HEK293T (cell line): ENCODE results near the gene KLHL29.
A peak's percentile ranks its signal among the peaks of the same experiment; 100 is the strongest.

ENCODE experiments used
- CTCF ChIA-PET: fragments of 350-600 bp; formaldehyde crosslinking; extraction: SDS; loops from one replicate; lab custom pipeline; 2021; ENCODE audit warnings: antibody characterized with exemption, inconsistent platforms; lab: Yijun Ruan, JAX
- POLR2A ChIA-PET: fragments of 350-600 bp; formaldehyde crosslinking; extraction: SDS; loops from one replicate; lab custom pipeline; 2020; ENCODE audit warnings: antibody characterized with exemption, inconsistent platforms; lab: Yijun Ruan, JAX
- DNase-seq: peaks from one replicate; pipeline ENCODE4 v3.0.0; 2012; ENCODE audit warnings: mixed read lengths; ENCODE audit errors: extremely low spot score
- ARNT ChIP-seq: fragments of 450-650 bp; IDR thresholded peaks from 2 replicates; pipeline ENCODE4 v1.6.1; 2017; ENCODE audit warnings: mild to moderate bottlenecking
- BHLHE40 ChIP-seq: fragments of 450-650 bp; IDR thresholded peaks from 2 replicates; pipeline ENCODE4 v1.6.1; 2016; ENCODE audit warnings: mild to moderate bottlenecking, moderate library complexity, borderline replicate concordance
- CTBP1 ChIP-seq: fragments of 450-650 bp; IDR thresholded peaks from 2 replicates; pipeline ENCODE4 v1.6.1; 2016; ENCODE audit warnings: borderline replicate concordance
- ELF4 ChIP-seq: fragments of 450-650 bp; IDR thresholded peaks from 2 replicates; pipeline ENCODE4 v1.6.1; 2017; ENCODE audit warnings: antibody characterized with exemption
- FOXA1 ChIP-seq: fragments of 450-650 bp; IDR thresholded peaks from 2 replicates; pipeline ENCODE4 v1.6.1; 2016; ENCODE audit warnings: mild to moderate bottlenecking
- FOXK2 ChIP-seq: fragments of 450-650 bp; IDR thresholded peaks from 2 replicates; pipeline ENCODE4 v1.6.1; 2016; ENCODE audit warnings: mild to moderate bottlenecking
- FOXM1 ChIP-seq: fragments of 450-650 bp; IDR thresholded peaks from 2 replicates; pipeline ENCODE4 v1.6.1; 2017; ENCODE audit warnings: mild to moderate bottlenecking, borderline replicate concordance
- HDGF ChIP-seq: fragments of 450-650 bp; IDR thresholded peaks from 2 replicates; pipeline ENCODE4 v1.6.1; 2017; ENCODE audit warnings: antibody characterized with exemption, borderline replicate concordance
- L3MBTL2 ChIP-seq: fragments of 450-650 bp; conservative IDR thresholded peaks from 2 replicates; pipeline ENCODE4 v1.6.1; 2016; ENCODE audit warnings: mild to moderate bottlenecking
- LEF1 ChIP-seq: fragments of 450-650 bp; IDR thresholded peaks from 2 replicates; pipeline ENCODE4 v1.6.1; 2017; ENCODE audit warnings: mild to moderate bottlenecking, borderline replicate concordance
- NFRKB ChIP-seq: fragments of 450-650 bp; IDR thresholded peaks from 2 replicates; pipeline ENCODE4 v1.6.1; 2016; ENCODE audit warnings: mild to moderate bottlenecking, moderate library complexity
- SP1 ChIP-seq: fragments of 450-650 bp; IDR thresholded peaks from 2 replicates; pipeline ENCODE4 v1.6.1; 2017
- SUZ12 ChIP-seq: fragments of 450-650 bp; IDR thresholded peaks from 2 replicates; pipeline ENCODE4 v1.6.1; 2016; ENCODE audit warnings: mild to moderate bottlenecking
- TARDBP ChIP-seq: fragments of 450-650 bp; IDR thresholded peaks from 2 replicates; pipeline ENCODE4 v1.6.1; 2016
- ZNF384 ChIP-seq: fragments of 450-650 bp; IDR thresholded peaks from 2 replicates; pipeline ENCODE4 v1.6.1; 2016
- TF ChIP-seq, protein P1 (sequence below): fragments of 450-650 bp; IDR thresholded peaks from 2 replicates; pipeline ENCODE4 v1.6.1; 2016

Gene KLHL29

DNA sequence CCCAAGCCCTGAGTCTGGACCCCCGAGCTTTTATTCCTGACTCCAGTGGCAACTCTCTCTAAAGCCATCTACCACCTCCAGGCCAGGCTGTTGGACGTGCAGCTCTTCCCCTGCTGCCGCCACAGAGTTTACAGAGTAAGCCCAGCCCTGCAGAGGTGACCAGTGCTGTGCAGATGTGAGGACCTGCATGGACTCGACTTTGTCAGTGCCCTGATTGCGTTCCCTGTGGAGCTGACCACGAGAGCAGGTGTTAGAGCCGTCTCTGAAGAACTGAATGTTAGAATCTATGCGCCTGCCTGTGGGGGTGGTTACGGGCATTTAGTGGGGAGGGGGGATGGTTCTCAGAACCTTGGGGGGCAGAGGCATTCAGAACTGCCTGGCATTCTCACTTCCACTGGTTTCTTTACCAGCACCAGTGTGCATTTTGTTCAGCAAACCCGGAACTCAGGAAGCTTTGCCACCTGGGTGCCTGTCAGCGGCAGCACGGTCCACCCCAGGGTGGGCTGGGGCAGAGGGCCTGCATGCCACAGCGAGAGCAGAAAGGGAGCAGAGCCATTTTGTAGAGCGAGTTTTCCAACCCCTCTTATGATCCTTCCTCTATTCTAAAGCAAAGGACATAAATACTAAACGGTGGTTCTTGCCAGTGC, 137.9 kb downstream of the KLHL29 start:
- ChIA-PET POLR2A (no interaction called here), CTCF (no interaction called here)
- TF ChIP-seq LEF1, result no peak
- TF ChIP-seq, protein P1, sequence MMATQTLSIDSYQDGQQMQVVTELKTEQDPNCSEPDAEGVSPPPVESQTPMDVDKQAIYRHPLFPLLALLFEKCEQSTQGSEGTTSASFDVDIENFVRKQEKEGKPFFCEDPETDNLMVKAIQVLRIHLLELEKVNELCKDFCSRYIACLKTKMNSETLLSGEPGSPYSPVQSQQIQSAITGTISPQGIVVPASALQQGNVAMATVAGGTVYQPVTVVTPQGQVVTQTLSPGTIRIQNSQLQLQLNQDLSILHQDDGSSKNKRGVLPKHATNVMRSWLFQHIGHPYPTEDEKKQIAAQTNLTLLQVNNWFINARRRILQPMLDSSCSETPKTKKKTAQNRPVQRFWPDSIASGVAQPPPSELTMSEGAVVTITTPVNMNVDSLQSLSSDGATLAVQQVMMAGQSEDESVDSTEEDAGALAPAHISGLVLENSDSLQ, result no peak
- no peak for TF ChIP-seq ZNF384
- no peak for TF ChIP-seq HDGF
- no peak for DNase-seq

DNA sequence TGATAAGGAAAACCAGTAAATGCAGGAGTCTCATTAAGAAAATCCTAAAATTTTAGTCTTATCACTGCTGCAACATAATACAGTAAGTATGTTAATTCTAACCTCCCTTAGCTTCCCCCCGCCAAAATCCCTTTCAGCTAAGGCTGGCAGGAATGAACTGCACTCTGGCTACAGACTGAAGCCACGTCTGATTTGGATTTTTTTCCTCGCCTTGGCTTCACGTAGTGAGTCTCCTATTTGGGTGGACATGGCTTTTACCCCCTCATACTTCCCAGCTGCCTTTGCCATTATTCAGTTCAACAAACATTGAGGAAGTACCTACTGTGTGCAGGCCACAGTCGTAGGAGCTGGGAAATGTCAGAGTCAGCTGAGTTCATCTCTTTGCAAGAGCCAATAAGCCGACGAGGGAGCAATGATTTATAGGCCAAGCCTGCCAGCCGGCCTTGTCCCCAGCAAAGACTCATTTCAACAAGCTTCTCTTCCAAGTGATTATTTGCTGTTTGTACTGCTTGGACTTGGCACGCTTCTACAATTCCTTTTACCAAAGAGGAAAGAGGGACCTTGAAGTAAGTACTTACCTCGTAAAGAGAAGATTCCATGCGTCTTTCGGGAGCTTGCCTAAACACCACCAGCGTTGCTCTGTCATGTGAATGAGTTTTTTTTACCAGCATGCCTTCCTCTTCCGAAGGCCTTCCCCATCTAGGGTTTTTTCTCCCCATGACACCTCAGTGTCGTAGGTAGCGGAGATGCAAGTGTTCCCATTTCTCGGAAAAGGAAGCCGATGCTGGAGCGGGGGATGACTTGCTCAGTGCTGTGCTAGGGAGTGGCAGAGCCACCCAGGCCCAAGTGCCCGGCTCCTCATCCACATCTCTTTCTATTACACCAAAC, 138.6 kb downstream of the KLHL29 start:
- POLR2A ChIA-PET, result no interaction called here
- CTCF ChIA-PET, result no interaction called here
- no peak for DNase-seq
- TF ChIP-seq BHLHE40, result no peak
- TF ChIP-seq, protein P1, result peak; percentile 91

DNA sequence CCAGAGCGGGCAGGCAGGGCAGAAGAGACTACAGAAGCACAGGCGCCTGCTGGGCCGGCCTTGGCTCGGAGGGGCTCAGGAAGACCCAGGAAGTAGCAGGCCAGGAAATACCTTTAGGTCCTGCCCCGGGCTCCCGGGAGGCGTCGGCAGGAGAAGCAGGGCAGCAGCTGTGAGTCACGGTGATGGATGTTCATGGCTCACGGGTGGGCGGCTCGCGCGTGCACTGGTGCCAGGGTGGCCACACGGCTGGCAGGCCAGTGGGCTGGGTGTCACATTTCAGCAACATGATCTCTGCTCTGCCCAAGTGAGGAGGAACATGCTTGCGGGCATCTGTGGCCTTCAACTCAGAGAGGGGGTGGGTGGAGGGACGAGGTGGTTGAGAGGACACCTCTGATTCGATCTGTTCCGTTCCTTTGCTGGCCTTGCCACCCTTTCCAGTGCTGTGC, 139.3 kb downstream of the KLHL29 start:
- DNase-seq, result no peak
- POLR2A ChIA-PET, result no interaction called here
- TF ChIP-seq, protein P1, result no peak
- no peak for TF ChIP-seq LEF1
- no peak for TF ChIP-seq CTBP1
- TF ChIP-seq FOXA1, result no peak
- no peak for TF ChIP-seq L3MBTL2
- CTCF ChIA-PET, result no interaction called here

DNA sequence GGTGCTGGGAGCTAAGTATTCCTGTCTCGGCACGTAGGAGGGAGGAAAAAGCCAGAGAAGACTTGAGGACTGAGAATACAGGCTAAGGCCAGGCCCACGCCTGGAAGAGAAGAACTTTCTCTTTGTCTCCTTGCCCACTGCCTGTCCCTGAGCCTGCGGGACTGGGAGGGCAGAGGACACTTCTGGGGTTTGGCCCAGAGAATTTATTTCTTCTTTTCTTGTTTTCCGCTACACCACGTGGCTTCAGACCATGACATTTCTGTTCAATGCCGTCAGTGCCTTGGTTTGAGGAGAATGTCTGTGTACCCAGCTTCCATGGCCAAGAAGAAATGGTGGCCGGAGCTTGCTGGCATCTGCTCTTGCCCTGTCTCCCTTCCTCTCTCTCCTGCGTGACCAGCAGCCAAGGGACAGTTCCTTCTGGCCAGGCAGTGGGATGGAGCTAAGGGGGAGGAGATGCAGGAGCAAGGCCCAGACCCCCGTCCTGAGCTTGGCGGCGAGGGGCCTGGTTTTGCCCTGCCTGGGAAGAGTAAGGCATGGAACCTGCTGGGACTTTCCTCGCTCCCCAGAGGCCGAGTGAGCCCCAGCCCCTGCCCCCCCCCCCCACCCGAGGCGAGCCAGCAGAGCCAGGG, 140.3 kb downstream of the KLHL29 start:
- TF ChIP-seq HDGF (no peak), ELF4 (no peak), FOXK2 (no peak), SUZ12 (no peak), BHLHE40 (no peak), CTBP1 (no peak), ZNF384 (no peak), ARNT (no peak), FOXM1 (no peak), LEF1 (no peak), TARDBP (no peak), NFRKB (no peak), SP1 (no peak), L3MBTL2 (no peak), FOXA1 (no peak)
- TF ChIP-seq, protein P1, result no peak
- no peak for DNase-seq
- CTCF ChIA-PET, result no interaction called here
- POLR2A ChIA-PET, result no interaction called here

DNA sequence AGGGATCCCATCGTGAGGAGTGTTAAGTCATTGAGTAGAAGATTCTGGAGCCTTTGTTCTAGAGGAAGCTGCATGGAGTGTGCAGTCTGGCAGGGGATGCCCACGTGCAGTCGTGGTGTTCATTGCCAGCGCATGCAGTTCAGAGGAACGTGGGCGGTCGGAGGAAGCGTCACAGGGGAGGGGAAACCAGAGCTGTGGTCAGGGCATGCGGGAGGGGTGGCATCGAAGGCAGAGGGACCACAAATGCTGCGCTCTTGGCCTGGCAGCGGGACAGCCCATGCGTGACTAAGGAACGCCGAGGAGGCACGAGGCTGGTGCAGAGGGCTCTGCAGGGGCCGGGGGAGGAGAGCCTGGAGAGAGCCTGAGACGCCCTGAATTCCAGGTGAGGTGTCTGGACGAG, 141.1 kb downstream of the KLHL29 start:
- TF ChIP-seq ZNF384 (no peak), ELF4 (no peak)
- CTCF ChIA-PET, result no interaction called here
- POLR2A ChIA-PET, result no interaction called here
- DNase-seq, result no peak

DNA sequence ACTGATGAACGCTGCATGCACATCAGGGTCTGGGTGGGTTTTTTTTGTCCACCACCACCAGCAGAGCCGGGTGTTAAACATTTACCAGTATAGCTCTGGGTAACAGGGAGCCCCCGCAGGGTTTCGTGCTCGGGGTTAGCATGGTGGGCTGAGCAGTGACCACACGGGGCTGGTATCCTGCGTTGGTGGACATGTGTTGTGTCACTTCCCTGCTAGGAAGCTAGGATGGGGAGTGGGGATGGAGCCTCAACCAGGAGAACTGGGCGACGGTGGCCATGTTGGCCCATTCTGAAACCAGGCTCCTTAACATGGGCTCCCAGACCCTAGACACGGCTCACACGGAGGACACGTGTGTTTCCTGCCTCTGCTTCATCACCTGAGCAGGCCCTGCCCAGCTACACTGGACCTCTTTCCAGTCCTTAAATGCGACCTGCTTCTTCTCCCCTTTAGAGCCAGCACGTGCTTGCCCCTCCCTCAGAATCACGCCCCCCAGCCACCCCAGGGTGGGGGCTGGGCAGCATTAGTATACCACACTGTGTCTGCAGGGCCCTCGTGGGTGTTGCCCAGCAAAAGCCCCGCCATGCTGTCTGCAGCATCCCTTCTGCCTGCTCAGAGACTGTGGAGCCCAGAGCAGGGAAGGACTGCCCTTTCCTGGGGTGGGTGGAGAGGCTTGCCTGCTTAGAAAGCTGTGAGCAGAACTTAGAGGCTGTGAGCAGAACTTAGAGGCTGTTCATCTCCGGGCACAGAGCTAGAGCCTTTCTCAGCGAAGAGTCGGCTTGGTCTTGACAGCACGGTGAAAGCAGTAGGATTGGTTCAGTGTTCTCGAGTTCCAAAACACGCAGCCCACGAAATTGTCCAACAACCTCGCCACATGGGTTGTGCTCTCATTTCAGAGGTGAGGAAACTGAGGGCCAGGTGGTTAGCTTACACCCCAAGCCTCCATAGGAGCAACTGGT, 142.1 kb downstream of the KLHL29 start:
- CTCF ChIA-PET, result no interaction called here

More for the DNA sequence above, 142.1 kb downstream of the KLHL29 start:
- no peak for TF ChIP-seq ARNT
- no peak for TF ChIP-seq L3MBTL2
- no peak for TF ChIP-seq BHLHE40
- TF ChIP-seq ELF4, result no peak
- no peak for TF ChIP-seq FOXA1
- no peak for TF ChIP-seq NFRKB
- TF ChIP-seq FOXK2, result no peak
- no peak for TF ChIP-seq ZNF384
- TF ChIP-seq SP1, result no peak
- TF ChIP-seq, protein P1, result no peak
- DNase-seq, result no peak
- POLR2A ChIA-PET, result no interaction called here
